K562 (cell line): Measurements from ENCODE around the gene AKAP6. TPM values are rescaled to one million over a fixed set of nuclear protein-coding genes. Genes with fewer than 3 reads are reported as not detected.

Source experiments
- ATAC-seq: fragments of 200-7000 bp; cut with Tn5 transposase; 3 replicates; pipeline ENCODE4 v1.9.1; 2020; ENCODE audit warnings: moderate library complexity
- BruUV-seq: library from RNA; stranded (reverse); fragments of 400-500 nt; replicated peaks from 2 replicates; lab custom pipeline; 2021; lab: Mats Ljungman, UMichigan
- CTCF ChIA-PET: fragments of 300-600 bp; formaldehyde crosslinking; extraction: SDS; loops from one replicate; lab custom pipeline; 2021; ENCODE audit warnings: low intra/inter-chr PET ratio; lab: Yijun Ruan, JAX
- POLR2A ChIA-PET: fragments of 300-600, 350-650 bp; sonication (Branson Sonifier 250); formaldehyde crosslinking; extraction: SDS; loops from one replicate; lab custom pipeline; 2021; ENCODE audit warnings: antibody characterized with exemption, inconsistent platforms; lab: Yijun Ruan, JAX
- DNase-seq, 4 experiments: peaks; one replicate each; pipeline versions ENCODE4 v3.0.0 to v3.0.0-alpha.2; 2011 to 2018; ENCODE audit warnings: low spot score in 3 of 4, mixed read lengths in 3 of 4; ENCODE audit errors: extremely low read depth in 1 of 4
- FAIRE-seq: peaks from 2 replicates; lab custom pipeline; 2011; peaks lifted over from hg19 to GRCh38; lab: Jason Lieb, UNC
- H2AFZ ChIP-seq: 2 replicates; pipeline ENCODE4 v1.6.0; 2011; ENCODE audit warnings: low read depth, low read length, control low read depth, inconsistent platforms
- H3K27ac ChIP-seq: fragments of 200-600 bp; 3 replicates; pipeline ENCODE4 v1.8.0; 2011; ENCODE audit warnings: low read depth, mild to moderate bottlenecking, control low read depth, inconsistent platforms, low read length, moderate library complexity, mixed read lengths; ENCODE audit errors: extremely low read depth
- H3K27me3 ChIP-seq, 2 experiments: fragments of 300-600 bp in 1 of 2; 2 replicates in 1 of 2; 3 replicates in 1 of 2; pipeline versions ENCODE4 v1.6.0 to v1.8.0; 2011; ENCODE audit warnings: inconsistent platforms in 2 of 2, low read length in 2 of 2, mild to moderate bottlenecking in 1 of 2, mixed read lengths in 1 of 2, moderate library complexity in 1 of 2; ENCODE audit not compliant: control insufficient read depth in 2 of 2, insufficient read depth in 2 of 2
- H3K36me3 ChIP-seq: fragments of 300-600 bp; 3 replicates; pipeline ENCODE4 v1.8.0; 2011; ENCODE audit warnings: mild to moderate bottlenecking, low read length, inconsistent platforms; ENCODE audit not compliant: control insufficient read depth, insufficient read depth
- H3K4me1 ChIP-seq, 2 experiments: fragments of 200-600 bp in 1 of 2; replicated peaks in 1 of 2; 2 replicates in 1 of 2; 3 replicates in 1 of 2; pipeline versions ENCODE4 v1.5.1 to v1.8.0; 2011; ENCODE audit warnings: inconsistent platforms in 2 of 2, low read length in 2 of 2, mild to moderate bottlenecking in 1 of 2, mixed read lengths in 1 of 2, moderate library complexity in 1 of 2; ENCODE audit not compliant: control insufficient read depth in 2 of 2, insufficient read depth in 2 of 2
- H3K4me2 ChIP-seq: 2 replicates; pipeline ENCODE4 v1.6.1; 2011; ENCODE audit warnings: low read length, control low read depth, inconsistent platforms, mixed read lengths; ENCODE audit not compliant: insufficient read depth
- H3K4me3 ChIP-seq: fragments of 200-600 bp; sonication (generic), shearing (Covaris generic); 2 replicates; pipeline ENCODE4 v1.5.1; 2016; ENCODE audit warnings: control low read depth, inconsistent platforms
- H3K79me2 ChIP-seq: fragments of 200-600 bp; 3 replicates; pipeline ENCODE4 v1.8.0; 2011; ENCODE audit warnings: low read length, inconsistent platforms; ENCODE audit not compliant: control insufficient read depth, insufficient read depth
- H3K9ac ChIP-seq, 2 experiments: 2 replicates each; pipeline versions ENCODE4 v1.6.0 to v1.6.1; 2011; ENCODE audit warnings: low read depth in 2 of 2, low read length in 2 of 2, control low read depth in 1 of 2, inconsistent platforms in 1 of 2, mild to moderate bottlenecking in 1 of 2, mixed read lengths in 1 of 2; ENCODE audit not compliant: insufficient read depth in 1 of 2
- H3K9me1 ChIP-seq: one replicate; pipeline ENCODE4 v1.6.0; 2011; ENCODE audit warnings: inconsistent platforms, mild to moderate bottlenecking, low read length, moderate library complexity; ENCODE audit not compliant: control insufficient read depth, insufficient read depth
- H3K9me3 ChIP-seq: replicated peaks from 2 replicates; pipeline ENCODE4 v1.5.1; 2011; ENCODE audit warnings: low read depth, low read length, inconsistent platforms; ENCODE audit not compliant: control insufficient read depth, insufficient read depth
- H4K20me1 ChIP-seq: replicated peaks from 2 replicates; pipeline ENCODE4 v1.6.1; 2011; ENCODE audit warnings: low read length, inconsistent platforms, mixed read lengths; ENCODE audit not compliant: control insufficient read depth, insufficient read depth
- ATF7 ChIP-seq: fragments of 450-650 bp; IDR thresholded peaks from 2 replicates; pipeline ENCODE4 v1.7.1; 2014; ENCODE audit warnings: mild to moderate bottlenecking, moderate library complexity
- GABPA ChIP-seq: fragments of 200-800 bp; sonication (Bioruptor generic); conservative IDR thresholded peaks from 2 replicates; pipeline ENCODE4 v1.6.1; 2016; ENCODE audit warnings: low read depth, missing genetic modification characterization, missing compliant biosample characterization
- KAT8 ChIP-seq: fragments of 450-650 bp; IDR thresholded peaks from 2 replicates; pipeline ENCODE4 v1.6.1; 2016; ENCODE audit warnings: low read depth, mild to moderate bottlenecking
- RAD21 ChIP-seq, 2 experiments: fragments of 250-450 bp in 1 of 2; fragments of 450-650 bp in 1 of 2; sonication (Bioruptor Pico) in 1 of 2; formaldehyde crosslinking in 1 of 2; IDR thresholded peaks in 1 of 2; conservative IDR thresholded peaks in 1 of 2; 2 replicates each; pipeline versions ENCODE4 v1.4.0 to v1.8.0; 2020 to 2022; ENCODE audit warnings: mild to moderate bottlenecking in 2 of 2, moderate library complexity in 1 of 2
- SAFB2 ChIP-seq: fragments of 200-400 bp; formaldehyde crosslinking; IDR thresholded peaks from 2 replicates; pipeline ENCODE4 v1.6.1; 2018; ENCODE audit warnings: borderline replicate concordance, low read length, low read depth, moderate library complexity; ENCODE audit not compliant: severe bottlenecking
- SPI1 ChIP-seq: IDR thresholded peaks from 2 replicates; pipeline ENCODE4 v1.6.1; 2011; ENCODE audit warnings: low read depth, low read length, control low read depth, borderline replicate concordance
- TBL1XR1 ChIP-seq, 2 experiments: IDR thresholded peaks; 2 replicates each; pipeline ENCODE4 v1.6.1; 2012; ENCODE audit warnings: improper control_type of control experiment in 2 of 2, low read length in 2 of 2, mild to moderate bottlenecking in 1 of 2
- ZNF165 ChIP-seq: fragments of 250-450 bp; sonication (Bioruptor Pico); IDR thresholded peaks from 2 replicates; pipeline ENCODE4 v1.4.0; 2020; ENCODE audit warnings: borderline replicate concordance
- ZNF584 ChIP-seq: fragments of 200-800 bp; sonication (Bioruptor generic); IDR thresholded peaks from 2 replicates; pipeline ENCODE4 v1.6.1; 2016; ENCODE audit warnings: low read depth, mild to moderate bottlenecking, missing genetic modification characterization, missing compliant biosample characterization
- WGBS: fragments of 100-300 bp; shearing (Covaris generic); methylation state at CpG from one replicate; pipeline ENCODE4 v1.1.6; 2016; ENCODE audit warnings: low coverage, mixed read lengths; ENCODE audit not compliant: insufficient coverage; ENCODE audit errors: missing lambda C conversion rate; 5-methylcytosine and 5-hydroxymethylcytosine counted together
- in situ Hi-C: fragments of 300-500 bp; cut with MboI; formaldehyde crosslinking; loops from 4 replicates; pipeline ENCODE4 v1.15.0; 2018; ENCODE audit warnings: inconsistent platforms, mixed read lengths
- intact Hi-C: fragments of 100-400 bp; cut with micrococcal nuclease; formaldehyde crosslinking; loops from 2 replicates; pipeline ENCODE4 v1.14.2; 2022
- polyA plus RNA-seq, 8 experiments: library from polyadenylated mRNA; depleted of rRNA in 4 of 8; stranded (reverse) in 5 of 8; unstranded in 3 of 8; fragments of >200 nt; fragmentation: Nextera tagmentation in 2 of 8; fragmentation: Illumina TruSeq in 1 of 8; extraction: Ambion mirVana in 2 of 8; extraction: Trizol in 1 of 8; gene quantifications; 2 replicates each; pipeline versions ENCODE4 v1.2.1 to v1.2.3, GENCODE V29; 2011 to 2014; ENCODE audit warnings: inconsistent platforms in 1 of 8, missing spikeins in 1 of 8
- total RNA-seq, 7 experiments: library from RNA; depleted of rRNA in 6 of 7; stranded (reverse); fragments of >200 nt in 6 of 7; fragmentation: Illumina TruSeq in 2 of 7; extraction: Trizol in 2 of 7; gene quantifications; 2 replicates each; pipeline versions ENCODE4 v1.2.1 to v1.2.3, GENCODE V29; 2011 to 2021; ENCODE audit warnings: low replicate concordance in 1 of 7
- TF ChIP-seq, protein P1 (sequence below): sonication (generic); formaldehyde crosslinking; IDR thresholded peaks from 2 replicates; pipeline ENCODE4 v1.8.1; 2023; ENCODE audit warnings: mild to moderate bottlenecking, missing genetic modification reagents
- TF ChIP-seq, protein P2 (sequence below), 3 experiments: IDR thresholded peaks in 2 of 3; conservative IDR thresholded peaks in 1 of 3; 2 replicates each; pipeline ENCODE4 v1.5.1; 2011 to 2012; ENCODE audit warnings: low read length in 3 of 3, mild to moderate bottlenecking in 3 of 3, control low read depth in 2 of 3, improper control_type of control experiment in 1 of 3, inconsistent platforms in 1 of 3, low read depth in 1 of 3, mixed read lengths in 1 of 3, moderate library complexity in 1 of 3; ENCODE audit not compliant: insufficient read depth in 2 of 3
- TF ChIP-seq, protein P3 (sequence below): fragments of 200-800 bp; sonication (Bioruptor generic); IDR thresholded peaks from 2 replicates; pipeline ENCODE4 v1.6.1; 2016; ENCODE audit warnings: missing genetic modification characterization, missing compliant biosample characterization

Gene AKAP6
- total and polyA plus RNA-seq, 9 of the 15 experiments (the other 6 are each of a cell fraction or from before 2014, with no cell fraction given) = 0.03 to 1.7 (median 0.48) TPM

DNA sequence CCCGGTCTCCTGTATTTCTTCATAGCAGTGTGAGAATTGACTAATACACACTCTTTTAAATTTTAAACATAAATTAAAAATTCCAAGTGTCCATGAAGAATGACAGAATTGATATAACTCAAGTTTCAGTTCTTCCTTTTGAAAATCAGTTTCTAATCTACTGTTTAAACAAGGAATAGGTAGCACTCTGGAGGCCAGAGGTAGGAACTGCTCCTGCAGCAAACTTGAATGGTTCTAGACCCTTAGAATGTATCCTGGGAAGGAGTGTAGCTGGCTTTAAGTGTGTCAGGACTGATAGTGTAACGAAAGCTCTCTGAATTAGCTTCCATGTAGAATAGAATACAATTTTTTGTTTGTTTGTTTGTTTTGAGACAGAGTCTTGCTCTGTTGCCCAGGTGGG is 76.8 kb downstream of the AKAP6 start (continued):
- TF ChIP-seq, protein P1, sequence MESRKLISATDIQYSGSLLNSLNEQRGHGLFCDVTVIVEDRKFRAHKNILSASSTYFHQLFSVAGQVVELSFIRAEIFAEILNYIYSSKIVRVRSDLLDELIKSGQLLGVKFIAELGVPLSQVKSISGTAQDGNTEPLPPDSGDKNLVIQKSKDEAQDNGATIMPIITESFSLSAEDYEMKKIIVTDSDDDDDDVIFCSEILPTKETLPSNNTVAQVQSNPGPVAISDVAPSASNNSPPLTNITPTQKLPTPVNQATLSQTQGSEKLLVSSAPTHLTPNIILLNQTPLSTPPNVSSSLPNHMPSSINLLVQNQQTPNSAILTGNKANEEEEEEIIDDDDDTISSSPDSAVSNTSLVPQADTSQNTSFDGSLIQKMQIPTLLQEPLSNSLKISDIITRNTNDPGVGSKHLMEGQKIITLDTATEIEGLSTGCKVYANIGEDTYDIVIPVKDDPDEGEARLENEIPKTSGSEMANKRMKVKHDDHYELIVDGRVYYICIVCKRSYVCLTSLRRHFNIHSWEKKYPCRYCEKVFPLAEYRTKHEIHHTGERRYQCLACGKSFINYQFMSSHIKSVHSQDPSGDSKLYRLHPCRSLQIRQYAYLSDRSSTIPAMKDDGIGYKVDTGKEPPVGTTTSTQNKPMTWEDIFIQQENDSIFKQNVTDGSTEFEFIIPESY (CRISPR knock-in tag) = no peak
- TF ChIP-seq, protein P2, sequence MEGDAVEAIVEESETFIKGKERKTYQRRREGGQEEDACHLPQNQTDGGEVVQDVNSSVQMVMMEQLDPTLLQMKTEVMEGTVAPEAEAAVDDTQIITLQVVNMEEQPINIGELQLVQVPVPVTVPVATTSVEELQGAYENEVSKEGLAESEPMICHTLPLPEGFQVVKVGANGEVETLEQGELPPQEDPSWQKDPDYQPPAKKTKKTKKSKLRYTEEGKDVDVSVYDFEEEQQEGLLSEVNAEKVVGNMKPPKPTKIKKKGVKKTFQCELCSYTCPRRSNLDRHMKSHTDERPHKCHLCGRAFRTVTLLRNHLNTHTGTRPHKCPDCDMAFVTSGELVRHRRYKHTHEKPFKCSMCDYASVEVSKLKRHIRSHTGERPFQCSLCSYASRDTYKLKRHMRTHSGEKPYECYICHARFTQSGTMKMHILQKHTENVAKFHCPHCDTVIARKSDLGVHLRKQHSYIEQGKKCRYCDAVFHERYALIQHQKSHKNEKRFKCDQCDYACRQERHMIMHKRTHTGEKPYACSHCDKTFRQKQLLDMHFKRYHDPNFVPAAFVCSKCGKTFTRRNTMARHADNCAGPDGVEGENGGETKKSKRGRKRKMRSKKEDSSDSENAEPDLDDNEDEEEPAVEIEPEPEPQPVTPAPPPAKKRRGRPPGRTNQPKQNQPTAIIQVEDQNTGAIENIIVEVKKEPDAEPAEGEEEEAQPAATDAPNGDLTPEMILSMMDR (IDR thresholded peaks at IDR 0.05 in 2 of 3, conservative IDR thresholded peaks at IDR 0.05 in 1 of 3; ENCODE audit: insufficient read depth in 2 of 3, low read depth in 1 of 3, low read length in 3 of 3) = peak in 1 of 3 experiments; percentile 23; a peak in 1 of 6 replicates
- TF ChIP-seq RAD21 (CRISPR knock-in tag; conservative IDR thresholded peaks at IDR 0.05 in 1 of 2, IDR thresholded peaks at IDR 0.05 in 1 of 2) = peak in 1 of 2 experiments; percentile 12; a peak in 1 of 4 replicates

DNA sequence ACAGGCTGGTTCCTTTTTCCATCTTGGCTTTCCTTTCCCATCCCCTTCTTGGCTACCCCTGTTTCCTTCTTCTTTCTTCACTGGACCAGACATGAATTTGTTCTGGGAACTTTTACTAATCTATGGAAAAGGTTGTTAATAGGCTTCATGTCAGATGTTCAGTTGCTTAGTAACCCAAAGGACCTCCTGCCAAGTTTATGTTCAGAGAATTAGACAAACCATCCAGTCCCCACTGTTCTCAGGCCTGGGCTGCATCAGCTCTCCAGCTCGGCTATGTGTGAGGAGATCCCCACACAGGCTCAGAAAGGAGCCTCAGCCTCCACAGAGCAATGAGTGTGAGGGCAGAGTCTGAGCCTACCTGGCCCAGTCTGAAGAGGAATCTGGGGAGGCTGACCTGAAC is 78.0 kb downstream of the AKAP6 start:
- FAIRE-seq (no peak), ATAC-seq (no peak), DNase-seq (no peak)
- CTCF ChIA-PET = no interaction called here
- Histone ChIP-seq H3K4me3 (no peak overlapping the region), H3K27me3 (no peaks in the 10 kb centered on the region), H4K20me1 (no peaks in the 10 kb centered on the region), H3K4me1 (no peaks in the 10 kb centered on the region), H3K9me3 (no peaks in the 10 kb centered on the region), H3K79me2 (no peaks in the 10 kb centered on the region), H2AFZ (no peak overlapping the region), H3K4me2 (no peak overlapping the region), H3K9ac (no peak overlapping the region), H3K36me3 (no peaks in the 10 kb centered on the region), H3K9me1 (no peaks in the 10 kb centered on the region), H3K27ac (no peak overlapping the region)
- BruUV-seq = no TSS peak
- WGBS = 0% methylated on average over 1 of the region's 1 CpG
- POLR2A ChIA-PET = no interaction called here
- in situ Hi-C loops (no loop called here), intact Hi-C loops (no loop called here)
- TF ChIP-seq SAFB2 (no peak), GABPA (tag) (no peak), ZNF584 (CRISPR knock-in tag) (no peak), KAT8 (no peak), SPI1 (no peak), ATF7 (no peak), TBL1XR1 (IDR thresholded peaks at IDR 0.05; ENCODE audit: low read length in 2 of 2) (no peak), ZNF165 (CRISPR knock-in tag) (no peak)
- TF ChIP-seq, protein P3, sequence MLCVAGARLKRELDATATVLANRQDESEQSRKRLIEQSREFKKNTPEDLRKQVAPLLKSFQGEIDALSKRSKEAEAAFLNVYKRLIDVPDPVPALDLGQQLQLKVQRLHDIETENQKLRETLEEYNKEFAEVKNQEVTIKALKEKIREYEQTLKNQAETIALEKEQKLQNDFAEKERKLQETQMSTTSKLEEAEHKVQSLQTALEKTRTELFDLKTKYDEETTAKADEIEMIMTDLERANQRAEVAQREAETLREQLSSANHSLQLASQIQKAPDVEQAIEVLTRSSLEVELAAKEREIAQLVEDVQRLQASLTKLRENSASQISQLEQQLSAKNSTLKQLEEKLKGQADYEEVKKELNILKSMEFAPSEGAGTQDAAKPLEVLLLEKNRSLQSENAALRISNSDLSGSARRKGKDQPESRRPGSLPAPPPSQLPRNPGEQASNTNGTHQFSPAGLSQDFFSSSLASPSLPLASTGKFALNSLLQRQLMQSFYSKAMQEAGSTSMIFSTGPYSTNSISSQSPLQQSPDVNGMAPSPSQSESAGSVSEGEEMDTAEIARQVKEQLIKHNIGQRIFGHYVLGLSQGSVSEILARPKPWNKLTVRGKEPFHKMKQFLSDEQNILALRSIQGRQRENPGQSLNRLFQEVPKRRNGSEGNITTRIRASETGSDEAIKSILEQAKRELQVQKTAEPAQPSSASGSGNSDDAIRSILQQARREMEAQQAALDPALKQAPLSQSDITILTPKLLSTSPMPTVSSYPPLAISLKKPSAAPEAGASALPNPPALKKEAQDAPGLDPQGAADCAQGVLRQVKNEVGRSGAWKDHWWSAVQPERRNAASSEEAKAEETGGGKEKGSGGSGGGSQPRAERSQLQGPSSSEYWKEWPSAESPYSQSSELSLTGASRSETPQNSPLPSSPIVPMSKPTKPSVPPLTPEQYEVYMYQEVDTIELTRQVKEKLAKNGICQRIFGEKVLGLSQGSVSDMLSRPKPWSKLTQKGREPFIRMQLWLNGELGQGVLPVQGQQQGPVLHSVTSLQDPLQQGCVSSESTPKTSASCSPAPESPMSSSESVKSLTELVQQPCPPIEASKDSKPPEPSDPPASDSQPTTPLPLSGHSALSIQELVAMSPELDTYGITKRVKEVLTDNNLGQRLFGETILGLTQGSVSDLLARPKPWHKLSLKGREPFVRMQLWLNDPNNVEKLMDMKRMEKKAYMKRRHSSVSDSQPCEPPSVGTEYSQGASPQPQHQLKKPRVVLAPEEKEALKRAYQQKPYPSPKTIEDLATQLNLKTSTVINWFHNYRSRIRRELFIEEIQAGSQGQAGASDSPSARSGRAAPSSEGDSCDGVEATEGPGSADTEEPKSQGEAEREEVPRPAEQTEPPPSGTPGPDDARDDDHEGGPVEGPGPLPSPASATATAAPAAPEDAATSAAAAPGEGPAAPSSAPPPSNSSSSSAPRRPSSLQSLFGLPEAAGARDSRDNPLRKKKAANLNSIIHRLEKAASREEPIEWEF (CRISPR knock-in tag) = no peak
